ENCODE results near the gene EP400. TPM values are rescaled to one million over a fixed set of nuclear protein-coding genes. Genes with fewer than 3 reads are reported as not detected.

The EP400 gene
- total and polyA plus RNA-seq, 2 of the 8 experiments (the other 6 are each of a cell fraction or from before 2014, with no cell fraction given) = 13.1 to 69.7 TPM

DNA sequence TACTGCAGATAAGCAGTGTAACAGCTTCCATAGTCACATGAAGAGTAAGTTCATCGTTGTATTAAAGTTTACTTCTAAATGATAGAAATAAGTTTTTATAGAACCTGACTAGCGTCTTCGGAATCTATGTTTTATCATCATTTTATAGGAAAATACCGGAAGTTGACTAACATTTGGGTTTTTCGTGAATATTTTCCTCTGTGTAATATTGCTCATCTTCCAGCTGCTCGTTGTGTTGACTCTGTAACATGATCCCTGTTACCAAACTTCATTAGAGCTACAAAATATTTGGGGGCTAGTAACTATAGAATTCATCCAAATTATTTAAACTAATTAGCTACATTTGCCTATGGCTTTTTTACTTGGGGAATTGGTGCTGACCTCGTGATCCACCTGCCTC, 157.2 kb downstream of the EP400 start (continued):
- TF ChIP-seq ASH2L (IDR thresholded peaks at IDR 0.05; ENCODE audit: low read length) = no peak
- TF ChIP-seq KDM4A (IDR thresholded peaks at IDR 0.05; ENCODE audit: low read depth, low read length, severe bottlenecking) = no peak

Data from H1 (cell line).